ENCODE data around the gene OBI1.

GRCh38 chr13:78675112-78675511 lies 16.2 kb upstream of the OBI1 start:
- TF ChIP-seq CTCF (IDR thresholded peaks at IDR 0.05): no peak
- TF ChIP-seq POLR2A (IDR thresholded peaks at IDR 0.05): no peak
- no peak for TF ChIP-seq POLR2AphosphoS5 (IDR thresholded peaks at IDR 0.05)
